Measurements from ENCODE around the gene TESK2. TPM values are rescaled to one million over a fixed set of nuclear protein-coding genes. Genes with fewer than 3 reads are reported as not detected.

Gene TESK2
- total and polyA plus RNA-seq, 2 of the 13 experiments (the other 11 are each of a cell fraction or from before 2014, with no cell fraction given), result 5.5 to 9.6 TPM

- TF ChIP-seq HNRNPL (IDR thresholded peaks at IDR 0.05; ENCODE audit: low read depth, low read length) (0 out of 2 replicates have a peak, but pooled peaks have one; percentile 63), ZBTB49 (CRISPR knock-in tag; IDR thresholded peaks at IDR 0.05; ENCODE audit: borderline replicate concordance) (no peak), ZNF841 (CRISPR knock-in tag; IDR thresholded peaks at IDR 0.05; ENCODE audit: borderline replicate concordance) (no peak), ZBTB2 (CRISPR knock-in tag; IDR thresholded peaks at IDR 0.05; ENCODE audit: low read depth) (0 out of 2 replicates have a peak, but pooled peaks have one; percentile 12), ZNF678 (CRISPR knock-in tag; IDR thresholded peaks at IDR 0.05) (no peak), ZSCAN25 (CRISPR knock-in tag; IDR thresholded peaks at IDR 0.05) (0 out of 2 replicates have a peak, but pooled peaks have one; percentile 9), ZNF543 (CRISPR knock-in tag; IDR thresholded peaks at IDR 0.05) (peak; percentile 99), ZFP36L1 (CRISPR knock-in tag; IDR thresholded peaks at IDR 0.05) (0 out of 2 replicates have a peak, but pooled peaks have one; percentile 16), TIGD3 (CRISPR knock-in tag; IDR thresholded peaks at IDR 0.05; ENCODE audit: borderline replicate concordance) (no peak), NR2F1 (CRISPR knock-in tag; IDR thresholded peaks at IDR 0.05) (peak in 1 of 2 experiments; percentile 41; a peak in 1 of 4 replicates), HOXA9 (CRISPR knock-in tag; IDR thresholded peaks at IDR 0.05; ENCODE audit: borderline replicate concordance) (no peak), ZNF207 (IDR thresholded peaks at IDR 0.05; ENCODE audit: borderline replicate concordance) (no peak), RFX3 (CRISPR knock-in tag; IDR thresholded peaks at IDR 0.05) (no peak), ZC3H13 (CRISPR knock-in tag; IDR thresholded peaks at IDR 0.05) (peak; percentile 43; the same call in 1 of the 2 replicates), AGO2 (optimal IDR thresholded peaks at IDR 0.05; ENCODE audit: low read depth, low read length) (peak; percentile 10), KLF11 (CRISPR knock-in tag; IDR thresholded peaks at IDR 0.05) (0 out of 2 replicates have a peak, but pooled peaks have one; percentile 9), HDAC1 (CRISPR knock-in tag; IDR thresholded peaks at IDR 0.05) (peak; percentile 54; the same call in 1 of the 2 replicates), HDAC6 (IDR thresholded peaks at IDR 0.05; ENCODE audit: low read depth, low read length) (no peak), KAT7 (CRISPR knock-in tag; IDR thresholded peaks at IDR 0.05; ENCODE audit: borderline replicate concordance) (no peak; the same call in 1 of the 2 replicates), ZFP1 (CRISPR knock-in tag; IDR thresholded peaks at IDR 0.05) (no peak), ZFP91 (CRISPR knock-in tag; IDR thresholded peaks at IDR 0.05; ENCODE audit: borderline replicate concordance) (0 out of 2 replicates have a peak, but pooled peaks have one; percentile 32), KDM3A (CRISPR knock-in tag; IDR thresholded peaks at IDR 0.05; ENCODE audit: low read depth) (0 out of 2 replicates have a peak, but pooled peaks have one; percentile 4), EHMT2 (IDR thresholded peaks at IDR 0.05; ENCODE audit: borderline replicate concordance, low read depth, low read length) (no peak)
Measured at GRCh38 chr1:45304311-45305081, 186.5 kb downstream of the TESK2 start (continued).
